ENCODE data around the gene PPP2R2C.

PPP2R2C gene

DNA sequence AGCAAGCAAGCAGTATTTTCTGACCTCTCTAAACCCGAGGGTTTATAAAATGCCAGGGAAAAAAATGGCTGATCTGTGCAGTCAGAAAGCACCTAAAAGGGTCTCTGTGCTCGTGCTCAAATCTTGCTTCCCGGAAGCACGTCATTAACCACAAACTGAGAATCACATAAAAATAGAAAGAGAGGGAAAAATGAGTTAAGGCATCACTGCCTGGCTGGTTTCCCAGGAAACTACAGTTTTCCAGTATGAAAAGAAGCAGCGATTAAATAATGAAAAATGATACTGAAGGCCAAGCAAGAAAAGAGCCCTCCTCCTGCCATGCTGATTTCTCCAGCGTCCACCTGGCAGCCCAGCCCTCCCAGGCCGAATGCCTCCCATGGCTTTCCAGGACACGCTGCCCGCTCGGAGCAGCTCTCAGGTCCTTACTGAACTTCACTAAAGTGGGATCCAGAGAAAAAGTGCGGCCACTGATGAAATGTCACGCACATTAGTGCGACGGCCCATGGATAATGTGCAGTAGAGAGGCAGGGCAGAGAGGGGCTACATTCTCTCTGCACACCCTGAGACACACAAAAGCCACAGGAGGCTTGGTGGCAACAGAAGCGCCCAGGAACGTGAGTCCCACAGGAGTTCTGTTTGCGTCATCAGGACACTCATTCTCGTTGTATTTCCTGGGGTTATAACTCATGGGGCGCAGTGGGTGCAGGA lies 122.4 kb downstream of the PPP2R2C start:
- FAIRE-seq: no peak

DNA sequence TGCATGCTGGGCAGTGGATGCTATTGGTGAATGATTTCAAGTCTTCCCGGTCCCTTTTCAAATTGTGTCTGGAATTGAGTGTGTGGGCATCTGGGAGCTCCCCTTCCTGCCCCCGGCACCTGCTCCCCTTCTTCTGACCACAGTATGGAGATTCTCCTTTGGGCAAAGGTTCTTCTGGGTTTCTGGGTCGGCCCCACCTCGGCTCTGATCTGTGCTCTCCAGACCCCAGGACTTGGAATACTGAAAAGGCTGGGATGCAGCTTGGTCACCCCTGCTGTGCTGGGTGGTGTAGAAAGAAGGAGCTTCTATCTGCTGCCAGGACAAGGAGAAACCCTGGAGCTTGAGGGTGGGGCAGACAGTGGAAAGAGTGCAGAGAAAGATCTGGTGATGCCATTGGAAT lies 124.0 kb downstream of the PPP2R2C start:
- DNase-seq (ENCODE audit: insufficient read length, low spot score) (no peak), FAIRE-seq (no peak)

More for the DNA sequence above, 122.4 kb downstream of the PPP2R2C start:
- no peak for DNase-seq (ENCODE audit: insufficient read length, low spot score)

DNA sequence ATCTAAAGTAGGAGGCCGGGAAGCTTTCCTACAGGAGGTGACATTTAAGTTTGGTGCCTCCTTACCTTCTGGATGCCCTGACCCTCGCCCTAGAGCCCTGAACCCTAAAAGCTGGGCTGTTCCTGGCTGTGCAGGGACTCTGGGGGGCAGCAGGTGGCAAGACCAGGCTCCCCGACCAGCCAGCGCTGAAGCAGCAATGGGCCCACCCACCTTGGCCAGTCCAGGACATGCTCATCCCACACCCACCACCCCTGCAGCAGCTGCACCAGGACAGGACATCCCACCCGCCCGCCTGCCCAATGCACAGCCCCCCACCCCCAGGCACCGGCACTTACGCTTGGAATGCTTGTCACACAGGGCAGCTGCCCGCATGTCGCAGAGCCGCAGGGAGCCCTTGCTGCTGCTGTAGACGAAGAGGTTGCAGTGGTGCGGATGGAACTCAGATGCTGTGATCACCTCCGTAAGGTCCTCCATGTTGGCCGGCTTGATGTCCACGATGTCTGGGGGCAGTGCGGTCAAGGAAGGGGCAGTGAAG lies 124.8 kb downstream of the PPP2R2C start:
- DNase-seq (ENCODE audit: insufficient read length, low spot score) (no peak), FAIRE-seq (no peak)

DNA sequence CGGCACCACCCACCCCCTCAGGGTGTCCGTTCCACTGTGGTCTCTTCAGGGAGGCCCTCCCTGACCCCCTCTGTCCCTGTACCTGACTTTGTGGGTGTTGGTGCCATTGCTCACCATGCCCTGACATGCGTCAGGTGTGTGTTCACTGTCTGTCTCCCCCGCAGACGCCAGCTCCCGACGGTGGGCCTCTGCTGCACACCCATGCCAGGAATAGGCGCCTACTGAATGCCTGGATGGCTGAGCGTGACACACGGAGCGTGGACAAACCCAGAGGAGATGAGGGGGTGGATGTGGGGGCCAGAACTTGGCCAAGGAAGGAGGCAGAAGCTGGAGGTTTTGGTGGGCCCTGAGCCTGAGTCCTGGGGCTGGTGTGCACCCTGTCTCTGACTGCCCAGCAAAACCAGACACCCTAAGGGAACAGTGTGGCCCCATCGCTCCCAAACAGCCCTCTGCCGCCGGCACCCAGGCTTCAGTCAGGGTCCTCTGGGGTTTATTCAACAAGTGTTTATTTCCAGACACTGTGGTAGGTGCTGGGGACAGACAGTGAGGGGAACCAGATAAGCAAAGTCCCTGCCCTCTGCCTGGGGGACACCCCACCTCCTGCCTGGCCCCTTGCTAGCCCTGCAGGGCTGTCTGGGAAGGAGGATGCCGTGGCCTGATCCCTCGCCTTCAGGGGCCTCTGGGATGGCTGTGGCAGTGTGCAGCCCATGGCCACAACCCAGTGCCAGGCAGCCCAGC lies 125.9 kb downstream of the PPP2R2C start:
- no peak for FAIRE-seq

DNA sequence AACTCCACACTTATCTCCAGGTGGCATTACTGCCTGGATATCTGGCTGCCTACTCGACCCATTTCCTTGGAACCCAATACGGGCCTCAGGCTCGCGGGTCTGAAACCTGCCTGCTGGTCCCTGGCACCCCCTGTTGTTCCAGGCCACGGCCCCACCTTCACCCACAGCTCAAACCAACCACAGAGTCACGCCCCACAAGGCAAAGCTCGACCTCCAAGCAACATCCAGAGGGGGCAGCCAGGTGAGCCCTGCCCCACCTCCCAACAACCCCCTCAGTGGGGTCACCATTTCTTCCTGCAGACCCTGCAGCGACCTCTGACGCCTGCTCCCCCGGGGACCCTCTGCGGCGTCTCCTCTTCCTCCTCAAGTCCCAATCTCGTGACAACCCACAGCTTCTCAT lies 126.5 kb downstream of the PPP2R2C start:
- no peak for FAIRE-seq

More for the DNA sequence above, 125.9 kb downstream of the PPP2R2C start:
- no peak for DNase-seq (ENCODE audit: insufficient read length, low spot score)

DNA sequence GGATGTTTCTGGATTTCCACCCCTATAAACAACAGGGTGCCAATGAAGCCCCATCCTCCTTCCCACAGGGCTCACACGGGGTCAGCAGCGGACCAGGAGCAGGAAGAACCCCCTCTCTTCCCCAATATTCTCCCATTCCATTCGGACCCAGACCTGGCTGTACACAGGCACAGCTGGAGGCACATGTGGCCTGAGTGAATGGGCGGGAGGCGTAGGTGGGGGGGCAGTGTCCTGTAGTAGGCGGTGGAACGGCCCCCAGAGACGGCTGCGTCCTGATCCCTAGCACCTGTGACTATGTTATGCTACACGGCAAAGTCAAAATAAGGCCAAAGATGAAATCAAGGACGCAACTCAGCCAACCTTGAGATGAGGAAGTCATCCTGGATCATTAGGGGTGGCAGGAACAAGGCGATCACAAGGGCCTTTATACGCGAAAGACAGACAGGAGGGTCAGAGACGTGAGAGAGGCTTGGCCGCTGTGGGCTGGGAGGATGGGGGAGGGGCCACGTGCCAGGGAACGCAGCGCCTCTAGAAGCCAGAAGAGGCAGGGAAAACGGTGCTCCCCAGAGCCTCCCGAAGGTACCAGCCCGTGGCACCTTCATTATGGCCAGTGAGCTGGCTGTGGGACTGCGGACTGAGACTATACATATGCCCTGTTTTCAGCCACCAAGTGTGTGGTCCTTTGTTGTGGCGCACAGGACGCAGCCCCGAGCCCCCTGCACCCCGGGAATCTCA lies 127.2 kb downstream of the PPP2R2C start:
- DNase-seq (ENCODE audit: insufficient read length, low spot score): no peak
- no peak for FAIRE-seq

More for the DNA sequence above, 126.5 kb downstream of the PPP2R2C start:
- no peak for DNase-seq (ENCODE audit: insufficient read length, low spot score)

DNA sequence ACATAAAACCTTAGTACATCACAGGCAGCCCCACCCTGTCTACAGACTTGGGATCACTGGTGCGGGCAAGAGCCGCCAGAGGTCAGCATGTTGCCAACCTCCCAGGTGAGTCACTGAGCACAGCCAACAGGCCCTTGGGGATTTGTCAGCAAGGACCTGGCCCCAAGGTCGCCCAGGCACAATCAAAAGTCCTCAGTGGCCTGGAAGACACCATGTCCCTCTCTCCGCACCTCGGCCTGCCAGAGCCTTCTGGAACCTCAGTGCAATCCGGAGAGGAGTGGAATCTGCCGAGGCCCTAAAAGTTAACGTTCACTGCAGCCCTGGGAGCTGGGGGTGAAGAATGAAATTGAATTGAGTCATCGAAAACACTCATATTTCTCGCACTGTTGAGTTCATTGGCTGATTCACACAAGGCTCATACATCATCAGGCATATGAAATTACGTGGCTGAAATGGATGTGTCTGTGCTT lies 128.4 kb downstream of the PPP2R2C start:
- DNase-seq (ENCODE audit: insufficient read length, low spot score) (no peak), FAIRE-seq (no peak)

DNA sequence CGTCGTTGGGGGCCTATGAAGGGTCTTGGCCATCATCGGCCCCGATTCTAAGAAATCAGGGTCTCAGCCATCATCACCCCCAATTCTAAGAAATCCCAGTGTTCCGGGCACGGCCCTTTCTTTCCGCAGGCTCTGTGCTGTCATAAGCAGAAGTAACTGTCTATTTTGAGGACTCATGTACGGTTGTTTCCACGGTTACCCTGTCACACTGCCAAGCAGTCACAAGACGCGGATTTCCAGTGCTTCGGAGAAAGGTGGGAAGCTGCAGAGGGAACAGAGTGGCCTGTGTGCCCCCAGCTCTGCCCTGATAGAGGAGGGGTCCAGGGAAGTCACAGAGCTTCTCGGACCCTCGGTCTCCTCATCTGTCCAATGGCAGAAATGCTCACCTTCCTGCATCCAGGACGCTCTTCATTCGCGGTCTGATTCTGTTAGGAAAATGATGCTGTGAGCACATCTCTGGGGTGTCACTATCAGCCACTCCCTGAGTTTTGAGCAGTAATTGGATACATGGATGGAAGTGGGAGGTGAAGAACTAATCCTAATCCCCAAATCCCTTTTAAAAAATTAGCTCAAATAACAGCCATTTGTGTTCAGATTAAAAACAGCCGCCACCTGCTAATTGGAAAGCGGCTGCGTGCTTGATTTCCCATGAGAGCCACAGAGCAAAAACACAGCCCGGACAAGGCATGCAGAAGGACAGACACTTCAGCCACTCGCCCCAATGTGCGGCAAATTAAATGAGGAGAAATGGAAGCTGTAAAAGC lies 129.7 kb downstream of the PPP2R2C start:
- FAIRE-seq: no peak
- no peak for DNase-seq (ENCODE audit: insufficient read length, low spot score)

DNA sequence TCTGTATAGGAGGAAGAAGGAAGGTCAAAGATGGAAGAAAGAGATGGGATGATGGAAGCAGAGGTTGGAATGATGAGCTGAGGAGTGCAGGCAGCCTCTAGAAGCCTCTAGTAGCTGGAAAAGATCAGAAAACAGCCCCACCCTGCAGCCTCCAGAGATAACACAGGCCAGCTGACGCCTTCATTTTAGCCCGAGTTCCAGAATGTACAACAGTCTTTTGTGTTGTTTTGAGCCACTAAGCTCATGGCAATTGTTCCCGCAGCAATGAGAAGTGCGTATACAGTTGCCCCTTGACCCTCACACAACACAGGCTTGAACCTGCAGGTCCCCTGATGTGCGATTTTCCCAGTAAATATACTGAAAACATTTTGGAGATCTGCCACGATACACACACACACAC lies 130.7 kb downstream of the PPP2R2C start:
- no peak for FAIRE-seq

DNA sequence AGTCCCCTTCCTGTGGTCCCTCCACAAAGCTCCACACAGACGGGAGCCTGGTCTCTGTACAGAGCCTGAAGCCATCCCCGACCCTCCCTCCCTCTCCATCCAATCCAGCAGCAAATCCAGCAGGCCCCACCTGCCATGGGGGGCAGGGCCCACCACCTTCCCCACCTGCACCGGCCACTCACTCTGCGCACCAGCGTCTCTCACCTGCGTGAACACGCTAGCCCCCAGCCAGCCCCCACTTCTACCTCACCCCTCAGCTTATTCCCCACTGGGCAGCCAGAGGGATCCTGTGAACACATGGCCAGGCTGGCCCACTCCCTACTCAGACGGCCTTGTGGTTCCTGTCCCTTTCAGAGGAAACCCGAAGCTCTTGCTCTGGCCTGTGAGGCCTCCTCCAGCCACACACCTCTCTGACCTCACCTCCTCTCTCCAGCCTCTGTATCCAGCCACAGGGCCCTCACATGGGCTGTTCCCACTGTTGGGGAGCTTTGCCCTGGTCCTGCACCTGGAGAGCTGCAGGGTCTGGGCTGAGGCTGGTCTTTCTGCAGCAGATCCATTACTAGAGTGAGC lies 131.9 kb downstream of the PPP2R2C start:
- DNase-seq (ENCODE audit: insufficient read length, low spot score) (no peak), FAIRE-seq (no peak)

More for the DNA sequence above, 130.7 kb downstream of the PPP2R2C start:
- DNase-seq (ENCODE audit: insufficient read length, low spot score): no peak

DNA sequence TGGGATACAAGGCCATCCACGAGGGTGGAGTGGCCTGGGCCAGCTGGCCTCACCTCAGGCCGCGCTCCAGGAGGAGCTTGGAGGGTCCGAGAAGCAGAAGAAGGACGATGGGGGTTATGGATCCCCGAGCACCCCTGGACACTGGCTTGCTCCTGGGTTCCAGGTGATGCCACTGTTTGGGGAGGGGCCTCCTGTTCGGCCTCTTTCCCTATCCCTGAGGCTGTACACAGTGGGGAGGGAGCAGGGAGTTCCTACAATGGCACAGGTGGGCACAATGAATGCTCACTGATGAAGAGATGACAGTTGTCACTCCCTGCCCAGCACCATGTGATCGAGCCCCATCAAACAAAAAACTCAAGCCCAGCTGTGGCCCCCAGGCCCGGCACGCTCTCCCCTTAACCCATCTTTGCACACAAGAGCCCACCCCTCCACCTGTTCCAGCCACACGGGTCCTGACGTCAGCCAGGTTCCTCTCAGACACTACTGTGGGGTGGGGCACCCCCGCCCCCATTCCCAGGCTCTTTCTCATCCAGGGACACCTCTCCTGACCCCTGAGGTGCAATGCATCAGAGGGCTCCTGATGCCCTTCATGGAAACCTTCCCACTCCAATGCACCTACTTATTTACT lies 132.5 kb downstream of the PPP2R2C start:
- DNase-seq (ENCODE audit: insufficient read length, low spot score) (no peak), FAIRE-seq (no peak)

DNA sequence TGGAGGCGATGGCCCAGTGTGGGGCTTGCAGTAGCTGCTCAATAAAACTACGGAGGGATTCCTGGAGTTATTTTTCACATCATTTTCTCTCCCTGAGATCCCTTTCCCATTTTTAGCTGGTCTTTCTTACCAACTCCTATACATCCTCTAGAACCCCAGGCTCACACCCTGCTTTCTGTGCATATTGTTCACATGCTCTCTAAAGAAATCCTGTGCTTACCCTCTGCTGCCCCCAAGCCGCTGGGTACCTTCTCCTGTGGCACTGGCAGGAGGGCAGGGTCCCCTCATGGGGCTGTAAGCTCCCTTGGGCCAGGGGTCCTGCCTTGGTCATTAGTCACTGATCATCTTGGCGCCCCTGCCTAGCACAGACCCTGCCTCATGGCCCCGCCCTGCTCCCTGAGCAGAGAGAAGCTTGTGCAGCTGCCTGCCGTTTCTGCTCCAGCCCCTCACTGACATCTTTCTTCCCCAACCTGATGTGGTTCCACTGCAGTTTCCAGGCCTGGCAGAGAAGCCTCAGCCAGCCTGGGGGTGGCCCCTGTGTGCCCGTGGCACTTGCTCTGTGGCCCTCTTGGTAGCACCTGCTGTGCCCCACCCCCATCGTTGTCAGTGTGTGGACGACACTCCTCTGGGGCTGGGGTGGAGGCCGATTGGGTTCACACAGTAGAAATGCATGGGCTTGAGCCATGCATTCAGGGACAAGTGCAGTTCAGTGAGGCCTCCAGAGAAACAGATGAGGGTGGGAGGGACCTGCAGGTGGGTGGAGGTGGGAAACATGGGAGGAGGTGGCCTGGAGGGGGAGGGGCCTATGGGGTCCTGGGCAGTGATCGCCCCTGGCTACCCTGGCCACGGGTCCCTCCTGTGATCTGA lies 133.2 kb downstream of the PPP2R2C start:
- DNase-seq (ENCODE audit: insufficient read length, low spot score) (no peak), FAIRE-seq (no peak)

DNA sequence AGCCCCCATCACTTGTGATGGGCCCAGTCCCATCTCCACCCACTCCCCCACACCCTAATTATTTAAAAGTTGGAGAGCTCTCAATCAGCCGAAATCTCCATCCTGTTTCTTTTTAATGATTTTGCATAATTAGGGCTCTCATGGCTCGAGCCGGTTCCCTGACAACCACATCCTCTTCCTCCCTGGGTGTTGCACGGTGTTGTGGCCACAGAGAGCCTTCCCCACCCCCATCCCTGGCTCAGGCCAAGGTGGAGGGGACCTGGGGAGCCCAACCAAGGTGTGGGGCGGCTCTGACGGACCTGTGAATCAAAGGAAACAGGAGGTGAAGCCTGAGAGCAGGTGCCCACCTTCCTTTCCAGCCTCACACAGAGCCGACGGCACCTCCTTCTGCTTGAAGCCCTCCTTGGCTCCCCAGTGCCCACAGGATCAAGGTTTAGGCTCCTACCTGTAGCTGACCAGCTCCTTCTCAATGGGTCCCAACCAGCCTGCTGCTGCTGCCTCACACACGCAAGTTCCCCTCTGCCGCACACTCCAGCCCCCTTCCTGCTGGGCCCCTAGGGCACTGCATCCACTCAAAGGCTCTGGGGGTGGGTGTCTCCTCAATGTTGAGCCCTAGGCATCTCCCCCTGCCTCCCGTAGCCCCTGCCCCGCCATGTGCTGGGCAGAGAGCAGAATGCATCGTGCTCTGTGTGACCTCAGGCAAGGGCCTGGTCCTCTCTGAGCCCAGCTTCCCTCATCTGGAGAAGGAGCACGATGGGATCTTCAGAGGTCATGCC lies 134.1 kb downstream of the PPP2R2C start:
- no peak for DNase-seq (ENCODE audit: insufficient read length, low spot score)
- FAIRE-seq: peak; percentile 8

DNA sequence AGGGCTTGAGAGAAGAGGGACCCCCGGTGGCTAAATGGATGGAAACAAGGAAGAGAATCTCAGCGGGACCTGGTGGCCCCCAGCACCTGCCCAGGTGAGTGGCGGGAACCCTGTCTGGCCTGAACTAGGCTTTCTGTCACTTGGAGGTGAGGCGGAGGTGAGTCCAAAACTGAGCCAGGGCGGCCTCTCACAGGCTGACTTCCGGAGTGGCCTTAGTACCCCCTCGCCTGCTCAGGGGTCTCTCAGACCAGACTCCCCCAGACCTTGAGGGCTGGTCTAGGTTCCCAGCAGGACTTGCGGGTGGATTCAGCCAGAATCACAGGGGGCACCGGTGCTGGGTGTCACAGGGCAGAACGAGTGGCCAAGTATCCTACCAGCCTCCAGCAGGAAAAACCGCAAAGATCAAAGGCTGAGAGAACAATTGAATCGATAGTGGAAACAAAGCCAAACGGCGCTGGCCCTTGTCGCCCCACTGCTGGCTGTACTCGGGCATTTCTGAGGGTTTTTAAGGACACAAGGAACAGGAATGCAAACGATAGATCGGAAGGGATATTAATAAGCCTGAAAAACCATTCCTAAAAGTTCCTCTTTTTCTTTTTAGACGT lies 135.0 kb downstream of the PPP2R2C start:
- no peak for FAIRE-seq
- no peak for DNase-seq (ENCODE audit: insufficient read length, low spot score)

DNA sequence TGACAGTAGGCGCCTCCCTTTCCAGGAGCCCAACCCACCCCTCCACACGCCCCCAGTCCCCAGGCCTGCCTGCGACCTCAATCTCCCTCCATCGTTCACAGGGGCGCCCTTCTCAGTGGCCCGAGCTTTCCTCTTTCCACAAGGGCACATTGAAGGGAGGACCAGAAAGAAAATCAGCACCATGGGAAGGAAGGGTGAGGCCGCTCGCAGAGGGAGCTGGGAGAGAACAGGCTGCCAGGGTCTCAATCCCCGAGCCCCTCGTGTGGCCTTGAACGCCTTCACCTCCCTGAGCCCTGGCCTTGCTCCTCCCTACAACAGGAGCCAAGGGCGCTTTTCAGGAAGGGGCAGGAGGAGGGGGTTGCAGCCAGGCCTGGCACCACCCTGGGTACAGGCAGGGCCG lies 136.2 kb downstream of the PPP2R2C start:
- DNase-seq (ENCODE audit: insufficient read length, low spot score) (no peak), FAIRE-seq (no peak)

DNA sequence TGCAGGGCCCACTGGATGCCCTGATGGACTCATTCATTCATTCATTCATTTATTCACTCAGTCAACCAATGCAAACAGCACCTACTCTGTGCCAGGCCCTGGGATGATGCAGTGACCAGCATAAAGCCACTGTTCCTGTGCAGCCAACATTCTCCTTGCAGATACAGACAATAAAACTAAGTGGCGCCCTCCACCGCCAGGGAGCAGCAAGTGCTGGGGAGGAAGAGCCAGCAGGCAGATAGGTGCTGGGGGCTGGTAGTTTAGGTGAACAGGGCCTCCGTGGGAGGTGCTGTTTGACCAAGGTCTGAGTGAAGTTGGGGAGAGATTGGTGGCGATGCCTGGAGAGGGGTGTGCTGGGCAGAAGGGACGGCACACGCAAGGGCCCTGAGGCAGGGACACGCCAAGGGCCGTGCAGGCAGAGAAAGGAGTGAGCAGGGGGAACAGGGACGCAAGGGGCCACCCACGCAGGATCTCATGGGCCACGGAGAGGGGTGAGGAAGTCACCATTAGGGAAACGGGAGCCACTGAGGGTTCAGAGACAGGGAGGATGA lies 137.3 kb downstream of the PPP2R2C start:
- FAIRE-seq: no peak

DNA sequence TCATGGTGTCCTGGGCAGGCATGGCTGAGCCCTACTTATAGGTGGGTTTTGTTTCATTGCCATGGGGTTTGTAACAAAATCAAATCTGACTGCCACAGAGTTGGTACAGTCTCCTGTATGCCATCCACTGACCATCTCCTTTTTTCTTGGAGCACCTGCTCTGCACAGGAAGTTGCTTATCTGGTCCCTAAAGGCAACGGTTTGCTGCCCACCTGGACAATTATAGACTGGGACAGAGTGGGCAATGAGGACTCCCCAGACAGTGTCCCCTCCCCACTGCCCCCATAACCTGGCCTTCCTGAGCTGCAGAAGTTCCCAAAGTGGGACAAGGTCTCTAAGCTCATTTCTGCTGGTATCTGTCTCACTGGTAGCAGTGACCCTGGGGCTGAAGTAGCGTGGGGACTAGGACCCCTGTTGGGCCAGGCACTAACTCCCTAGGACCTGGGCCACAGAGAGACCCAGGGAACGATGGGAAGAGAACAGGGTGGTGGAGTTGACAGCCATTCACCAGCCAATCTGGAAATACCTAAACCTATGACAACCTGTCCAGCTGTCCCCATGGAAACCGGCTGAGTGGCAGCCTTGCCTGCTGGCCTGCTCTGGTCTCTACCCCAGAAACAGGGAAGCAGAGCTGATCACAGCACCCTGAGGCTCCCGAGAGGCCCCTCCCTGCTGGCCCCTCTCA lies 138.1 kb downstream of the PPP2R2C start:
- DNase-seq (ENCODE audit: insufficient read length, low spot score): no peak
- no peak for FAIRE-seq

More for the DNA sequence above, 137.3 kb downstream of the PPP2R2C start:
- DNase-seq (ENCODE audit: insufficient read length, low spot score): no peak

Measured in GM19239 (cell line).